Measurements from ENCODE around the gene CALR.
A peak's percentile ranks its signal among the peaks of the same experiment; 100 is the strongest.
"Not testable (repeated sequence)": the region's sequence is repeated elsewhere in the genome, so short reads cannot be mapped to it uniquely, and the experiment has no call there.

CALR gene

DNA sequence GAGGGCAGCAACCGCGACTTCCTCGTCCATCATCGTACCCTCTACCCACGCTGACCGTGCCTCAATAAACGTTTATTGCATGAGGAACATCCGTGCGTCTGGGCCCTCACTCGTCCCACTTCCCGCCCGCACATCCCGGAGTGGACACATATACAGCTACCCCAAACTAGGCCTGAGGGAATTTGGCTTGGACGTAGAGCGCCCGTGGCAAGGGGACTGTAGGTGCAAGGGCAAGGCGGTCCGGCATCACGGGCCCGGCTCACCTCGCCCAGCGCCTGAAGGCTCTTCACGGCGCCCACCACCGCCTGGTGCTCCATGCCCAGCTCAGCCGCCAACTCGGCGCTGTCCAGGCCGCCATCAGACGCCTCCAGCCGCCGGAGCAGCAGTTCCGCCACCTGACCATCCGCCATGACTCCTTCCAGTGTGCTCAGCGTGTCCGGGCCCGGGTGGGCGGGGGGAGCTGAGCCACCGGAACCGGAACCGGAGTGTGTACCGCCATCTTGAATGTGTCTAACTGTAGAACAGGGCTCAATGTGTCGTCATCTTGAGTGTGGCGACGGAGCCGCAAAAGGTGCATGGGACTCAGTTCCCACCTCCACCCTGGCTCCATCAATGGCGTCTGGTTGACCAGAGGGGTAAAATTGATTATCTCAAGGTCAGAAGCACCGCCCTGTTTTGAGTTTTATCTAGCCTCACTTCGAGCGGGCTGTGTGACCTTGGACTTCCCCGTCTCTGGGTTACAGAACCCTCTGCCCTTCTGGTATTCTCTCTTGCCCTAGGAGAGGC is 4.9 kb upstream of the CALR start, which contains the start of gene FARSA:
Gene FARSA (minus strand): TSS at position 425 of the 786 bp plus-strand sequence. CDS start 15 bp downstream, at position 410.
- DNase-seq (ENCODE audit: low read depth in 2 of 3, low spot score in 2 of 3) = peak; percentile 67 to 79 (median 68)

DNA sequence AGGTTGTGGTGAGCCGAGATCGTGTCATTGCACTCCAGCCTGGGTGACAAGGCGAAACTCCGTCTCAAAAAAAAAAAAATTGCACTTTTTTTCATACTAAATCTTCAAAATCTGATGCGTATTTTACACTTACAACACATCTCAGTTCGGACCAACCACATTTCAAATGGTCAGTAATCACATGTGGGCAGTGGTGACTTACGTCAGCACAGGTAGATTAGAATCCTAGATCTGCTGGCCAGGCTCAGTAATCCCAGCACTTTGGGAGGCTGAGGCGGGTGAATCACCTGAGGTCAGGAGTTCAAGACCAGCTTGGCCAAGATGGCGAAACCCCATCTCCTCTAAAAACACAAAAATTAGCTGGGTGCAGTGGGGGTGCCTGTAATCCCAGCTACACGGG is 3.3 kb upstream of the CALR start:
- no peak for DNase-seq (ENCODE audit: low read depth in 2 of 3, low spot score in 2 of 3)

DNA sequence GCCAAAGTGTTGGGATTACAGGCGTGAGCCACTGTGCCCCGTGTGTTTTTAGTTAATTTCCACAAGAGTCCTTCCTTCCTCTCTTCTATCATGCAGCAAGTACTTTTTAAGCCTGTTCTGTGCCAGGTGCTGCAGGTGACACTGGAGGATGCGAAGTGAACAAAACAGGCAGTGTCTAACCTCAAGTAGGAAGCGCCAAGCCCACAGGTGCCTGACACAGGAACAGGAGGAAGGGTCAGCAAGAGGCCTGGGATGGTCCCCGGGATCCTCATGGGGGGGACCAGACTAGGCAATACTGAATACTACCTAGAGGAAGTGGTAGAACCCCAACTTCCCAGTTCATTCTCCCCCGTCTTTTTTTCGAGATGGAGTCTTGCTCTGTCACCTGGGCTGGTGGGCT is 1.8 kb upstream of the CALR start:
- DNase-seq (ENCODE audit: low read depth in 2 of 3, low spot score in 2 of 3) = no peak

DNA sequence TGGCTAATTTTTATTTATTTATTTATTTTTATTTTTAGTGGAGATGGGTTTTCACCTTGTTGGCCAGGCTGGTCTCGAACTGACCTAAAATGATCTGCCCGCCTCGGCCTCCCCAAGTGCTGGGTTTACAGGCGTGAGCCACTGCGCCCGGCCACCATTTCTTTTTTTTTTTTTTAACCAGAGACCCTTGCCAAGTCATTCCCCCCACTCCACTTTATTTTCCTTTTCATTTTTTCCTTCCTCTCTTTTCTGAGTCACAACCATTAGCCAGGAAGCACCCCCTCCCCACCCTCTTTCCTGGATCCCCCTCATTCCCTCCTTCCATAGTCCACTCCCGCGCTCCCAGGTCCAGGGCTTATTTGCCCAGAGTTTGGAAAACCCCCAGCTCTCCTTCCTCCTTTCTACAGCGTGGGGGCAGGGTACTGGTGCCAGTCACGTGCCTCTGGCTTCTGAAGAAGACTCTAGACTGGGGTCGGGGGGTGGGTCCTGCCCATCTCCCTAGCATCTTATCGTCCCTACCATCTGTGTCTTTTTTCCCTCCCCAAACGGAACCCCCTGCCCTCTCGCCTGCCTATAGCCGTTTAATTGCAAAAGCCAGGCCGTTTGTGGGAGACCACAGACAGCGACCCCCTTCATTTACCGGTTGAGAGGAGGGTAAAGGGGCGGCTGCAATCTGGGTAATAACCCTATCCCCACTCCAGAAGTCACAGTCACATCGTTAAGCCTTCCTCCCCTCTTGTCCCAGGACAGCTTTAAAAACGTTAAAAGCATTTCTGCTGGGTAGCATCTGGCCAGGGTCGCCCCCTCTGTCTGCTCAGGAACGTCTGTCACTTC is 1.1 kb upstream of the CALR start:
- no peak for DNase-seq (ENCODE audit: low read depth in 2 of 3, low spot score in 2 of 3)

DNA sequence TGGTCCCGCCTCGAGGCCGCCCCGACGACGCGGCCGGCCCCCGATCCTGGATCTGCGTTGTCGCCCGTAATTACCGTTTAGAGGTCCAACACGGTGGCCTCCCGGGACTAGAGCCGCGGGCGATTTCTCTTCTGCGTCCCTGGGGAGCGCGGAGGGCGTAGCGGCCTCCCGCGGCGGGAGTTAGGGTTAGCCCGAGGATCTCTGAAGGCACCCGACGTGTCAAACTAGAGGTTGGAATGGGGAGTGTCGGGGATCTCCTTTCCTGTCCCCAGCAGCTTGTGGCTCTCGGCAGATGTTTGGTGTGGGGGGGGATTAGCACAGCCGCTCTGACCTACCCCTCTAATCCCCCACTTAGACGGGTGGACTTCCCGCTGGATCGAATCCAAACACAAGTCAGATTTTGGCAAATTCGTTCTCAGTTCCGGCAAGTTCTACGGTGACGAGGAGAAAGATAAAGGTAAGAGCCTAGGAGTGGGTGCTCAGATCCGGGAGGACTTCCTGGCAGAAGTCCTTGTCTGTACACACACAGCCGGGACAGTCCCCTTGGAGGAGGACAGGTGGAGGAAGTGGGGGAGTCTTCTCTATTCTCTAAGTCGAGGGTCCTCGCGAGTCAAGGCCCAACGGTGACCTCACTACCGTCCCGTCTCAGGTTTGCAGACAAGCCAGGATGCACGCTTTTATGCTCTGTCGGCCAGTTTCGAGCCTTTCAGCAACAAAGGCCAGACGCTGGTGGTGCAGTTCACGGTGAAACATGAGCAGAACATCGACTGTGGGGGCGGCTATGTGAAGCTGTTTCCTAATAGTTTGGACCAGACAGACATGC is 581 bp downstream of the CALR start:
- no peak for DNase-seq (ENCODE audit: low read depth in 2 of 3, low spot score in 2 of 3)

DNA sequence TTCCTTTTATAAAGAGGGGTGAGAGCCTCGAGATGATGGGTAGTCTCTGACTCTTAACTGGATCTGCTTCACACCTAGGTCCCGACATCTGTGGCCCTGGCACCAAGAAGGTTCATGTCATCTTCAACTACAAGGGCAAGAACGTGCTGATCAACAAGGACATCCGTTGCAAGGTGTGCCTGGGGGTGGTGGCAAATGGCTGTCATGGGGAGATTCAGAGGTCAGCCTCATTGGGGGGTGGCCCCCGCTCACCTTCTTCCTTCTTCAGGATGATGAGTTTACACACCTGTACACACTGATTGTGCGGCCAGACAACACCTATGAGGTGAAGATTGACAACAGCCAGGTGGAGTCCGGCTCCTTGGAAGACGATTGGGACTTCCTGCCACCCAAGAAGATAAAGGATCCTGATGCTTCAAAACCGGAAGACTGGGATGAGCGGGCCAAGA is 1.6 kb downstream of the CALR start:
- no peak for DNase-seq (ENCODE audit: low read depth in 2 of 3, low spot score in 2 of 3)

DNA sequence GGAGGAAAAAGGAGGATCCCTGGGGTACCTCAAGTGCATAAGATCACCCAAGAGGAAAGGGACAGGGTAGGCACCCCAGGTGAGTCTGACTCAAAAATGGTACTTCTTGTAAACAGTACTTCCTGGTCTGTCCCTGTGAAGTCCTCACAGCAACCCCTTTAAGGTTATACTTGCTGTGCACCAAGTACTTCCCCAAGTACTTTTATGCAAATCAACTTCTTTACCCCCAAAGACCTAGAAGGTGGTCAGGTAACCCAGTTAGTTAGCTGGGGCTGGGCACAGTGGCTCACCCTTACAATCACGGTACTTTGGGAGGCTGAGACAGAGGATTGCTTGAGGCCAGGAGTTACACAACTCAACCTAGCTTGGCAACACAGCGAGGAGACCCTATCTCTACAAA is 2.5 kb downstream of the CALR start:
- DNase-seq (ENCODE audit: low read depth in 2 of 3, low spot score in 2 of 3) = no peak

DNA sequence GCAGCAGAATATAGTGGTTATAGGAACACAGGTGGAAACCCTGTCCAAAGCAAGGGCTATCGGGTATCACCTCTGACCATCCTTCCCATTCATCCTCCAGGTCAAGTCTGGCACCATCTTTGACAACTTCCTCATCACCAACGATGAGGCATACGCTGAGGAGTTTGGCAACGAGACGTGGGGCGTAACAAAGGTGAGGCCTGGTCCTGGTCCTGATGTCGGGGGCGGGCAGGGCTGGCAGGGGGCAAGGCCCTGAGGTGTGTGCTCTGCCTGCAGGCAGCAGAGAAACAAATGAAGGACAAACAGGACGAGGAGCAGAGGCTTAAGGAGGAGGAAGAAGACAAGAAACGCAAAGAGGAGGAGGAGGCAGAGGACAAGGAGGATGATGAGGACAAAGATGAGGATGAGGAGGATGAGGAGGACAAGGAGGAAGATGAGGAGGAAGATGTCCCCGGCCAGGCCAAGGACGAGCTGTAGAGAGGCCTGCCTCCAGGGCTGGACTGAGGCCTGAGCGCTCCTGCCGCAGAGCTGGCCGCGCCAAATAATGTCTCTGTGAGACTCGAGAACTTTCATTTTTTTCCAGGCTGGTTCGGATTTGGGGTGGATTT is 5.1 kb downstream of the CALR start:
- no peak for DNase-seq (ENCODE audit: low read depth in 2 of 3, low spot score in 2 of 3)

DNA sequence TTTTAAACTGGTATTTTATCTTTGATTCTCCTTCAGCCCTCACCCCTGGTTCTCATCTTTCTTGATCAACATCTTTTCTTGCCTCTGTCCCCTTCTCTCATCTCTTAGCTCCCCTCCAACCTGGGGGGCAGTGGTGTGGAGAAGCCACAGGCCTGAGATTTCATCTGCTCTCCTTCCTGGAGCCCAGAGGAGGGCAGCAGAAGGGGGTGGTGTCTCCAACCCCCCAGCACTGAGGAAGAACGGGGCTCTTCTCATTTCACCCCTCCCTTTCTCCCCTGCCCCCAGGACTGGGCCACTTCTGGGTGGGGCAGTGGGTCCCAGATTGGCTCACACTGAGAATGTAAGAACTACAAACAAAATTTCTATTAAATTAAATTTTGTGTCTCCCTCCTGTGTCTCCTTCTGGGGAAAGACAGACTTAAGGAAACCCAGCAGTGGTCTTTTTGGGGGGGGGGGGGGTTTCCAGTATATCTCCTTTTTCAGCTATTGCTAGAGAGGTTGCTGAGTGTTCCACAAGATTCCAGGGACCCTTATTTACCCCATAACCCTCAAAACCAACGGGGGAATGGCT is 5.8 kb downstream of the CALR start:
- DNase-seq (ENCODE audit: low read depth in 2 of 3, low spot score in 2 of 3) = no peak

DNA sequence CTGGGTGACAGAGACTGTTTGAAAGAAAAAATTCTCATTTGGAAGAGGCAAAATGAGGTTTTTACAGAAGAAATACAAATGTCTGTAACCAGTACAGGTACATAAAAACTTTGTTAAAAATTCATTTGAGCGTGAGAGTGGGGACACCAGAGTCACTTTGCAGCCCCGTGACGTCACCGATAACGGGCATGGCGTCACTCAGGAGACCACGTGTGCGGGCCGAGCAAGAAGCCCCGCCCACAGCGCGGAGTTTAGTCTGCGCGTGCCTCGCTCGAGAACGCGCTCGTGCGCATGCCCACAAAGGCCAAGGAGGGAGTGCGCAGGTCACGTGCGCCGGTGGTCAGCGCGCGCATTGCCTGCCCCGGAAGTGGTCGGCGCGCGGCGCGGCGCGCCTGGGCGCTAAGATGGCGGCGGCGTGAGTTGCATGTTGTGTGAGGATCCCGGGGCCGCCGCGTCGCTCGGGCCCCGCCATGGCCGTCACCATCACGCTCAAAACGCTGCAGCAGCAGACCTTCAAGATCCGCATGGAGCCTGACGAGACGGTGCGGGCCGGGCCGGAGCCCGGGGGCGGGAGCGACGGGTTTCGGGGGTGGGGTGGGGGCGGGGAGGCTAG is 7.2 kb downstream of the CALR start, which contains the start of gene RAD23A:
Gene RAD23A (plus strand): TSS at position 384 of the 613 bp plus-strand sequence. CDS start 87 bp downstream, at position 471.
- peak; percentile 97 to 98 (median 98) for DNase-seq (ENCODE audit: low read depth in 2 of 3, low spot score in 2 of 3)

DNA sequence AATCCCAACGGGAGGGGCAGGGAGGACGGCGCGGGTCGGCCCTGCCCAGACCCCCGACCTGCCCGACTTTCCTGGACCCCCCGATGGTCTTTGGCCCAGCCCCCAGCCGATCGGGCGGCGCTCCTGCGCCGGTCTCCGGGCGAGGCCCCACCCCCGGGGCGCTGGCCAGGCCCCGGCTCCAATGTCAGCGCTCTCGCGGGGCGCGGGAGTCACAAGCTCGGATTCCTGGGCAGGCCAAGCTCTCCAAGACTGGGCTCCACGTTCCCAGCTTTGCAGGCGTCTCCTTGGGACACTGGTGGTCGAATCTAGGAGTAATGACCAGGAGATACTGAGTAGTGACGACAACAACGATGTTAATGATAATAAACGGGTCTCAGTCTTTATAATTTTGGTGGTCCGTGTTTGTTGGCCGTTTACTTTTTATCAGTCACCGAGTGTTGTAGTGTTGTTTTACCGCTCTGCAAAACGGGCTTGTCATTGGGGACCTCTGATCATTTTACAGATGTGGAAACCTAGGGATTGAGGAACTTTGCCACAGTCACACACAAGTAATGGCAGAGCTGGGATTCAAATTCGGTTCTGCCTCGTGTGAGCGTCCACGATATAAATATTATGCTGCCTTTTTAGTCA is 7.8 kb downstream of the CALR start:
- no peak for DNase-seq (ENCODE audit: low read depth in 2 of 3, low spot score in 2 of 3)

DNA sequence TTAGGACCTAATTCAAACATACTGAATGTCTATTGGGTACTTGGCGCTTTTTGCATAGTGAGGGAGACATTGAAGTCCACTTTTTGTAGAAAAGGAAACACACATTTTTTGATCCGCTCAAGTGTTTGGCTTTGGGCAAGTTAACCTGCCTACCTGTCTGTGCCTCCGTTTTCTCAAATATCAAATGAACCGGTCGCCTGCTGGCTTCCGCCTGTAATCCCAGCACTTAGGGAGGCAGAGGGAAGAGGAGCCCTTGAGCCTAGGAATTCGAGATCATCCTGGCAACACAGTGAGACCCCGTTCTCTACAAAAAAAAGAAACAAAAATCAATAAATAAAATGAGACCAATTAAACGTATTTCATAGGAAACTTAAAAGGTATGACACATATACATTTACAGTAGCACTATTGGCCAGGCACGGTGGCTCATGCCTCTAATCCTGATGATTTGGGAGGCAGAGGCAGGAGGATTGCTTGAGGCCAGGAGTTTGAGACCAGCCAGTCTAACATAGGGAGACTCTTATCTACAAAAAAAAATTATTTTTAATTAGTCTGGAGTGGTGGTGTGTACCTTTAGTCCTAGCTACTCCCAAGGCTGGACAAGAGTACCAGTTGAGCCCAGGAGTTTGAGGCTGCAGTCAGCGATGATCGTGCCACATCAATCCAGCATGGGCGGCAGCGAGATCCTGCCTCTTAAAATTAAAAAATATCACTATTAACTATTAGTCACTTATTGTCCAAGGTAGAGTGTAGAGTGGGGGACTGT is 8.5 kb downstream of the CALR start:
- no peak for DNase-seq (ENCODE audit: low read depth in 2 of 3, low spot score in 2 of 3)

DNA sequence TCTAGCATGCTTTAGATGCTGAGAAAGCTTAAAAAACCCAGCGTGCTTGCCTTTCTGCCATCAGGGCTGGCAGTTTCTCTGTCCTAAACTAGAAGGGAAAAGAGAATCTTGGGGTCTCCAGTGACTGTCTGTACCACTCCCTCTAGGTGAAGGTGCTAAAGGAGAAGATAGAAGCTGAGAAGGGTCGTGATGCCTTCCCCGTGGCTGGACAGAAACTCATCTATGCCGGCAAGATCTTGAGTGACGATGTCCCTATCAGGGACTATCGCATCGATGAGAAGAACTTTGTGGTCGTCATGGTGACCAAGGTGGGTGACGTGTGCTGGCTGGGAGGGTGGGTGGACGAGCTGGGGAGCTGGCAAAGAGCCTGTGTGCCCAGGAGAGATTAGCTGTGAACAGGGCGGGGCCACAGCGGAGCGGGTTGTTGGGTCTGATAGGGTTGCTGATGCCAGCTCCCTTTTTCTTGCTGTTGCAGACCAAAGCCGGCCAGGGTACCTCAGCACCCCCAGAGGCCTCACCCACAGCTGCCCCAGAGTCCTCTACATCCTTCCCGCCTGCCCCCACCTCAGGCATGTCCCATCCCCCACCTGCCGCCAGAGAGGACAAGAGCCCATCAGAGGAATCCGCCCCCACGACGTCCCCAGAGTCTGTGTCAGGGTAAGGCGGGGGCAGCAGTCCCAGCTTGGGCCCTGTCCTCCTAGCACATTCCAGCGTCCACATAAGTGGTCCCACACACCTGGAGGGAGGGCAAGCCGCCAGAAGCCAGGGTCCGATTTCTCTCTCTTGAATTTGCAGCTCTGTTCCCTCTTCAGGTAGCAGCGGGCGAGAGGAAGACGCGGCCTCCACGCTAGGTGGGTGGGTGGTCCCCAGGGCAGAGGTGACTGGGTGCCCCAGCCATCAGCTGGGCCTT is 9.5 kb downstream of the CALR start:
- no peak for DNase-seq (ENCODE audit: low read depth in 2 of 3, low spot score in 2 of 3)

DNA sequence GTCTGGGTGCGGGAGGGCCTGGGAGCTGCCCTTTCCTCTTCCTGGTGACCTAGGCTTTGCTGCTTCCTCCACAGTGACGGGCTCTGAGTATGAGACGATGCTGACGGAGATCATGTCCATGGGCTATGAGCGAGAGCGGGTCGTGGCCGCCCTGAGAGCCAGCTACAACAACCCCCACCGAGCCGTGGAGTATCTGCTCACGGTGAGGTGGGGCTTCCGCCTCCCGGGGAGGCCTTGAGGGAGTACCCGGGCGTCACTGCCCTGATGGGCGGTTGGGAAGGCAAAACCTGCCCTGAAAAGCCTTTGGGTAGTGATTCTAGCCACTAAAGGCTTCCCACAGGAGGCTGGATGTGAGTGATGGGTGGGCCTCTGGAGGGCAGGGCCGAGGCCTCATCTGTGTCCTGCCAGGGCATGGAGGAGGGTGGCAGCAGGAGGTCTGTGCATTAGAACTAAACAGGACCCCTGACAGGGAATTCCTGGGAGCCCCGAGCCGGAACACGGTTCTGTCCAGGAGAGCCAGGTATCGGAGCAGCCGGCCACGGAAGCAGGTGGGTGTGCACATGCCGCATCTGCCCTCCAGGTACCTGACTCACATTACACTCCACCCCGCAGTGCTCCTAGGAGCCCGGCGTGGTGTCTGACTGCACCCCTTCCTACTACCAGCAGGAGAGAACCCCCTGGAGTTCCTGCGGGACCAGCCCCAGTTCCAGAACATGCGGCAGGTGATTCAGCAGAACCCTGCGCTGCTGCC is 10.4 kb downstream of the CALR start:
- no peak for DNase-seq (ENCODE audit: low read depth in 2 of 3, low spot score in 2 of 3)

DNA sequence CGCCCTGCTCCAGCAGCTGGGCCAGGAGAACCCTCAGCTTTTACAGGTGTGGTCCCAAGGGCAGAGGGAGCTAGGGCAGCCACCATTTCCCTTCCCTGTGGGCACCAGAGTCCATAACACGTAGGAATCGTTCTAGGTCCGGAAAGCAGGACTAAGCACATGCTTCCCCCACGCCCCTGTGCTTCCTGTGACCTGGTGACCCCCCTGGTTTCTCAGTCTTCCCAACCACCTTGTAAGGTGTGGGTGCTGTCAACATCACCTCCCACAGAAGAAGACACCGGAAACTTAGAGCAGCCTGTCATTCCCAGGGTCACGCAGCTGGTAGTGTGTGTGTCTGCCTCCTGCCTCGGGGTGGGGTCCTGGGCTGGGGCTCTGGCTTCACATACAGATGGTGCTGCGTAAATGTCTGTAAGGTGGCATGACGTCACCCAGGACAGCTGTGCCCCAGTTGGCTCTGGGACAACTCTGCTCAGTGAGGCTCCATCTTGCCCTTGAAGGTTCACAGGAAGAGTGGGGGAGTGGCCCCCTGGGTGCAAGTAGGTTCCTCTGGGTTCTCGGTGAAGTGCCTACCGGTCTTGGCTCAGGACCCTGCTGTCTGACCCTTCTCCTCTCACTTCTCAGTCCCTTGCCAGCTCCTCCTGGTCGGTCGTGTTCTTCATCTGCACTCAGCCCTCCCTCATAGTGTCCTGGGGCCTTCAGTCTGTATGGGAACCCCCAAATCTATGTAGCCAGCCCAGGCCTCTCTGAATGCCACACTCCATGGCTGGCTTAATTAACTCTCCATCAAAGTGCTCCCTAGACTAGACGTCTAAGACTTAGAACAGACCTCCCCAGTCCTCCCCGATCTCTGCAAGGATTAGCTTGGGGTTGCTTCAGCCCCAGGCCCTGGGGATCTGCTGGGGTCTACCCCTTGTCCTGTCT is 11.2 kb downstream of the CALR start:
- no peak for DNase-seq (ENCODE audit: low read depth in 2 of 3, low spot score in 2 of 3)

DNA sequence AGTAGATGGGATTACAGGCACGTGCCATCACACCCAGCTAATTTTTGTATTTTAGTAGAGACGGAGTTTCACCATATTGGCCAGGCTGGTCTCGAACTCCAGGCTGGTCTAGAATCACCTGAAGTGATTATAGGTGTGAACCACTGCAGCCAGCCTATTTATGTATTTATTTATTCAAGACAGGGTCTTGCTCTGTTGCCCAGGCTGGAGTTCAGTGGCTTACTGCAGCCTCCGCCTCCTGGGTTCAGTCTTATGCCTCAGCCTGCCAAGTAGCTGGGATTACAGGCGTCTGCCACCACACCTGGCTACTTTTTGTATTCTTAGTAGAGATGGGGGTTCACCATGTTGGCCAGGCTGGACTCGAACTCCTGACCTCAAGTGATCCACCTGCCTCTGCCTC is 13.6 kb downstream of the CALR start:
- not testable (repeated sequence) for DNase-seq (ENCODE audit: low read depth in 2 of 3, low spot score in 2 of 3)
